Uterus (tissue), 2 donors: Measurements from ENCODE around the gene ATP11A.

Source experiments
- CTCF ChIP-seq, 4 experiments: fragments of 200-600 bp in 2 of 4; fragments of 450-650 bp in 2 of 4; sonication (generic) in 2 of 4; IDR thresholded peaks; one replicate each; pipeline ENCODE4 v1.5.1; 2016 to 2019; ENCODE audit warnings: antibody characterized with exemption in 4 of 4, mild to moderate bottlenecking in 2 of 4, moderate library complexity in 1 of 4
- POLR2A ChIP-seq, 2 donors: fragments of 450-650 bp; IDR thresholded peaks; one replicate each; pipeline ENCODE4 v1.6.1; 2016; ENCODE audit warnings: antibody characterized with exemption in 2 of 2, mild to moderate bottlenecking in 1 of 2, moderate library complexity in 1 of 2

GRCh38 chr13:112713517-112714253 lies 23.8 kb downstream of the ATP11A start:
- TF ChIP-seq POLR2A (IDR thresholded peaks at IDR 0.05) (no peak), CTCF (IDR thresholded peaks at IDR 0.05) (no peak)
